Prostate gland (tissue), 2 donors: ENCODE measurements around the gene ODC1. TPM values are rescaled to one million over a fixed set of nuclear protein-coding genes. Genes with fewer than 3 reads are reported as not detected.

ENCODE experiments used
- DNase-seq: peaks from one replicate; pipeline ENCODE4 v3.0.0-alpha.2; 2019; ENCODE audit warnings: low spot score
- H3K27ac ChIP-seq, 2 donors: fragments of 200-600 bp; sonication (generic); 2 replicates each; pipeline ENCODE4 v1.5.1; 2017 to 2019
- H3K27me3 ChIP-seq: fragments of 200-600 bp; sonication (generic); replicated peaks from 2 replicates; pipeline ENCODE4 v1.5.1; 2019; ENCODE audit not compliant: insufficient read depth
- H3K36me3 ChIP-seq, 2 donors: fragments of 200-600 bp; sonication (generic); 1 replicate in 1 of 2; 2 replicates in 1 of 2; pipeline versions ENCODE4 v1.5.1 to v1.8.1; 2017 to 2019
- H3K4me1 ChIP-seq: fragments of 200-600 bp; sonication (generic); replicated peaks from 2 replicates; pipeline ENCODE4 v1.5.1; 2019
- H3K4me3 ChIP-seq, 2 donors: fragments of 200-600 bp; sonication (generic); 2 replicates each; pipeline ENCODE4 v1.5.1; 2017 to 2019
- H3K9me3 ChIP-seq: fragments of 200-600 bp; sonication (generic); 2 replicates; pipeline ENCODE4 v1.5.1; 2017
- POLR2A ChIP-seq: fragments of 450-650 bp; IDR thresholded peaks from one replicate; pipeline ENCODE4 v1.6.1; 2016; ENCODE audit warnings: antibody characterized with exemption, mild to moderate bottlenecking
- POLR2AphosphoS5 ChIP-seq: sonication (generic); formaldehyde crosslinking; IDR thresholded peaks from one replicate; pipeline ENCODE4 v1.6.1; 2017; ENCODE audit warnings: antibody characterized with exemption
- WGBS: methylation state at CpG from one replicate; pipeline ENCODE4 v1.1.5; 2018; 5-methylcytosine and 5-hydroxymethylcytosine counted together
- intact Hi-C: fragments of 100-400 bp; cut with DNase I; formaldehyde crosslinking; loops from one replicate; pipeline ENCODE4 v1.14.2; 2022
- total RNA-seq, 2 donors: library from RNA; depleted of rRNA; stranded (reverse); fragments of >200 nt; gene quantifications; one replicate each; pipeline ENCODE4 v1.1.0, GENCODE V29; 2016
- TF ChIP-seq, protein P1 (sequence below), 4 experiments: fragments of 200-600 bp in 2 of 4; fragments of 450-650 bp in 2 of 4; sonication (generic) in 2 of 4; IDR thresholded peaks; 1 replicate in 3 of 4; 2 replicates in 1 of 4; pipeline ENCODE4 v1.5.1; 2016 to 2019; ENCODE audit warnings: antibody characterized with exemption in 4 of 4, mild to moderate bottlenecking in 2 of 4, moderate library complexity in 2 of 4

Gene ODC1
- total RNA-seq, 2 donors from 2014 or later, result 147 to 261 TPM

DNA sequence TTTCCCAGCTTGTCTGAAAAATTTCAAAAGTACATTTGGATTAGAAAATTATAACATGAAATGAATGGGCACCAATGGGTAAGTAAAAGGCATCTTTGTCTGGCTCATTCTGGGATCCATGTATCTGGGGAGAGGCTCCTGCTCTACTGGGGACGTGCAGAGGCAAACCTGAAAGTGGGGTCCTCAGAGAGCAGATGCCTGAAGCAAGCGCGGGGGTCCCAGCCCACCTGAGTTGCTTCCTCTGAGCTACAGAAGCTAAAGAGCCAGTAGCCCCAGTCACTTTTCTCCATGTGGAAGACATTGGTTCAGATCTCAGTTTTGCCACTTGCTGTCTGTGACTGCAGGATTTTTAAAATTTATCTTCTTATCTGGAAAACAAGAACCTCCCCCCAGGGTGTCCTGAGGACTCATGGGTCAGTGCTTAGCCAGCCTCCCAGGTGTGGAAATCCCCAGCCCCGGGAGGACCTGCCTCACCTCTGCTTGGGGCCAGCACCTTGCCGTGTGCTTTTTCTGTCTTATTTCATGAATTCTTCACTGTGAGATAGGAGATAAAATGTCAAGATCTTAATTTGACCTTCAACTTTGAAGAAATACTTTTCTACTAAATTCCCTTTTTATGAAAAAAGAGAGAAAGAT lies 25.1 kb upstream of the ODC1 start:
- no peak for DNase-seq
- H3K27ac ChIP-seq, result no peak overlapping the region
- H3K4me3 ChIP-seq, result no peak overlapping the region
- H3K27me3 ChIP-seq, result no peaks in the 10 kb centered on the region
- no peak for TF ChIP-seq POLR2AphosphoS5
- TF ChIP-seq, protein P1, sequence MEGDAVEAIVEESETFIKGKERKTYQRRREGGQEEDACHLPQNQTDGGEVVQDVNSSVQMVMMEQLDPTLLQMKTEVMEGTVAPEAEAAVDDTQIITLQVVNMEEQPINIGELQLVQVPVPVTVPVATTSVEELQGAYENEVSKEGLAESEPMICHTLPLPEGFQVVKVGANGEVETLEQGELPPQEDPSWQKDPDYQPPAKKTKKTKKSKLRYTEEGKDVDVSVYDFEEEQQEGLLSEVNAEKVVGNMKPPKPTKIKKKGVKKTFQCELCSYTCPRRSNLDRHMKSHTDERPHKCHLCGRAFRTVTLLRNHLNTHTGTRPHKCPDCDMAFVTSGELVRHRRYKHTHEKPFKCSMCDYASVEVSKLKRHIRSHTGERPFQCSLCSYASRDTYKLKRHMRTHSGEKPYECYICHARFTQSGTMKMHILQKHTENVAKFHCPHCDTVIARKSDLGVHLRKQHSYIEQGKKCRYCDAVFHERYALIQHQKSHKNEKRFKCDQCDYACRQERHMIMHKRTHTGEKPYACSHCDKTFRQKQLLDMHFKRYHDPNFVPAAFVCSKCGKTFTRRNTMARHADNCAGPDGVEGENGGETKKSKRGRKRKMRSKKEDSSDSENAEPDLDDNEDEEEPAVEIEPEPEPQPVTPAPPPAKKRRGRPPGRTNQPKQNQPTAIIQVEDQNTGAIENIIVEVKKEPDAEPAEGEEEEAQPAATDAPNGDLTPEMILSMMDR (IDR thresholded peaks at IDR 0.05), result no peak
- TF ChIP-seq POLR2A, result no peak
- intact Hi-C loops, result no loop called here
- WGBS, result 73% methylated on average over 5 of the region's 5 CpGs
- H3K4me1 ChIP-seq, result no peaks in the 10 kb centered on the region
- no peaks in the 10 kb centered on the region for H3K36me3 ChIP-seq
- no peaks in the 10 kb centered on the region for H3K9me3 ChIP-seq

- no peaks in the 10 kb centered on the region for H3K9me3 ChIP-seq
- DNase-seq, result no peak
- intact Hi-C loops, result no loop called here
- H3K27me3 ChIP-seq, result no peaks in the 10 kb centered on the region
- H3K36me3 ChIP-seq, result no peaks in the 10 kb centered on the region
- WGBS, result 91% methylated on average over 2 of the region's 2 CpGs
- H3K4me3 ChIP-seq, result no peak overlapping the region
- no peak overlapping the region for H3K27ac ChIP-seq
- no peaks in the 10 kb centered on the region for H3K4me1 ChIP-seq
- no peak for TF ChIP-seq POLR2AphosphoS5
- TF ChIP-seq POLR2A, result no peak
- TF ChIP-seq, protein P1 (IDR thresholded peaks at IDR 0.05), result no peak
These were observed 23.8 kb upstream of the ODC1 start for GRCh38 chr2:10471955-10472354.

DNA sequence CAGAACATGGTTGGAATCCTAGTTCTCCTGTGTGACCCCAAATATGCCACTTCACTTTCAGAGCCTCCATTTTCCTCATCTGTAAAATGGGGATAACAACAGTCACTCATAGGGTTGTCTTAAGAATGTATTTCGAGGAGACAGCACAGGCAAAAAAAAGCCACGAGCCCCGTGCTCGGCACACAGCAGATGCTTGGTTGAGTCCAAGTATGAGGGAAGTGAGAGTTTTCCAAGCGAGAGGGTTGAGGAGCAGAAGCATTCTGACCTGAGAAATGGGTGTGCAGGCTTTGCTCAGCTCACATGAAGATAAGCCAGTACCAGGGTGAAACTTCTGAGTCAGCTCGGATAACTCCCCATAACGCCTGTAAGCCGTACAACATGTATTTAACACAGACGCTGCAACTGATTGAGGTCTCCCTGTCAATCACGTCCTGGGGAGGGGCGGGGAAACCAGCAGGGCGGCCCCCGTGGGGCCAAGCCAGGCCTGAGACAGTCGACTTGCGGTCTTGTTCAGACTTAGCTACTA lies 23.0 kb upstream of the ODC1 start:
- no peak for DNase-seq
- H3K4me3 ChIP-seq, result no peak overlapping the region
- 83% methylated on average over 15 of the region's 15 CpGs for WGBS

DNA sequence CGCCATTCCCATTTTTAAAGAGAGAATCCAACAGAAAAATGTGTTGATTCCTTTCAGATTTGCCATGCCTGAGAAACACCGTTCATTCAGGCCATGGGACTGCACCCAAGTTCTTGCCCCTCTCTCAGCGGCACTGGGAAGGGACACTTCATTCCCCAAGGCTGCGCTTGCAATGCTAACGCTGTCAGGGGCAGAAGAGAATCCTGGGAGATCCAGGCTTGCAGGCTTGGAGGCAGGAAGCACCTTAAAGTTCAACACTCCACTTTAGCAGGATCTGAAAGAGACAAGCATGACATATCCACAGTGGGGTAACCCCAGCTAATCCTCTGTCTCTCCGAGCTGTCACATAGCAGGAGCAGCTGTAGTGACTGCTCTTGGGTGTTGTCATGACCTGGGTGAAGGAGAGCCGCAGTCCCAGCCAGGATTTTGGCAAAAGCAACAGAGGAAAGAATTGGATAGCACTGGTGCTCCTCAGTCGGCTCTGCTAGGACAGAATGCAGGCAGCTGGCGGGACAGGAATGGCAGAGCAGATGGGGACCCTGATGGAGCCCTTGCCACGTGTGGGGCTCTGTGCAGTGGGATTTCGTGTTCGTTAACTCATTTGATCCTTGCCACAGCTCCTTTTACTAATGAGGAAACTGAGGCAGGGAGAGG lies 22.0 kb upstream of the ODC1 start:
- DNase-seq, result no peak
- Histone ChIP-seq H3K36me3 (no peaks in the 10 kb centered on the region), H3K27ac (no peak overlapping the region), H3K9me3 (no peaks in the 10 kb centered on the region), H3K4me1 (peaks cover 4% of the 10 kb centered on the region), H3K27me3 (no peaks in the 10 kb centered on the region), H3K4me3 (no peak overlapping the region)
- TF ChIP-seq, protein P1 (IDR thresholded peaks at IDR 0.05), result no peak
- no peak for TF ChIP-seq POLR2A
- TF ChIP-seq POLR2AphosphoS5, result no peak
- whole genome bisulfite sequencing, result 84% methylated on average over 12 of the region's 12 CpGs
- intact Hi-C loops, result no loop called here

More for the DNA sequence above, 23.0 kb upstream of the ODC1 start:
- no peak for TF ChIP-seq POLR2AphosphoS5
- TF ChIP-seq POLR2A, result no peak
- TF ChIP-seq, protein P1 (IDR thresholded peaks at IDR 0.05), result no peak
- H3K27me3 ChIP-seq, result no peaks in the 10 kb centered on the region
- no peaks in the 10 kb centered on the region for H3K9me3 ChIP-seq
- intact Hi-C loops, result no loop called here
- H3K4me1 ChIP-seq, result peaks cover 2% of the 10 kb centered on the region
- H3K27ac ChIP-seq, result no peak overlapping the region
- no peaks in the 10 kb centered on the region for H3K36me3 ChIP-seq
